ENCODE data around the gene PPP1CA. TPM values are rescaled to one million over a fixed set of nuclear protein-coding genes. Genes with fewer than 3 reads are reported as not detected.

The PPP1CA gene
- total RNA-seq, 1 donor from 2014 or later, result 137 TPM

DNA sequence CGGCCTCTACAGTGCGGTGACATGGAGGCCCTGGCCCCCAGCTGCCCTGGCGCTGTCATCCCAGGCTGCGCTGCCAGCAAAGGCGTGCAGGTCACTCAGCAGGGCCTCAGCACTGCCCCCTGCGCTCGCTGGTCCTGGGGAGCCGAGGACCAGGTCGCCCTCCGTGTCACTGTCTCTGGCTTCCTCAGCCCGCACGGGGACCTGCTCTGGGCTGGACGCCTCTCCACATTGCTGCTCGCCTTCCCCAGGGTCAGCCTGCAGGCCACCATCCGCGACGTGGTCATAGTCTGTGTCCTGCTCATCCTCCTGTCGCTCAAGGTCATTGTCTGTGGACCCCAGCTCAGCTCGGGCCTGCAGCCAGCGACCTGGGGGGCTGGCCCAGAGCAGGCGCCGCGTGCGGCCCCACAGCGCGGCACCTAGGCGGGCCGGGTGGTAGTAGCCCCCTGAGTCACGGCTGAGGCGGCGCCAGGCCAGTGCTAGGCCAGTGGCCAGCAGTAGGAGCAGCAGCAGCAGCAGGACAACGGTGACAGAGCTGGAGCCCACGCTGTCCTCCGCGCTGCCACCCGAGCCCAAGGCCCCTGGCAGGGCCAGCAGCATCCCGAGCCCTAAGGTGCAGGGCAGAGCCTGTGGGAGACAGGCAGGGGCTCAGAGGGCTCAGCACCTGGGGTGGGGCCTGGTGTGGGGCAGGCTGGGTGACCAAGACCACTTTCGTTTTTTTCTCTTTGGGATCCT lies 34.2 kb upstream of the PPP1CA start:
- TF ChIP-seq, protein P1, sequence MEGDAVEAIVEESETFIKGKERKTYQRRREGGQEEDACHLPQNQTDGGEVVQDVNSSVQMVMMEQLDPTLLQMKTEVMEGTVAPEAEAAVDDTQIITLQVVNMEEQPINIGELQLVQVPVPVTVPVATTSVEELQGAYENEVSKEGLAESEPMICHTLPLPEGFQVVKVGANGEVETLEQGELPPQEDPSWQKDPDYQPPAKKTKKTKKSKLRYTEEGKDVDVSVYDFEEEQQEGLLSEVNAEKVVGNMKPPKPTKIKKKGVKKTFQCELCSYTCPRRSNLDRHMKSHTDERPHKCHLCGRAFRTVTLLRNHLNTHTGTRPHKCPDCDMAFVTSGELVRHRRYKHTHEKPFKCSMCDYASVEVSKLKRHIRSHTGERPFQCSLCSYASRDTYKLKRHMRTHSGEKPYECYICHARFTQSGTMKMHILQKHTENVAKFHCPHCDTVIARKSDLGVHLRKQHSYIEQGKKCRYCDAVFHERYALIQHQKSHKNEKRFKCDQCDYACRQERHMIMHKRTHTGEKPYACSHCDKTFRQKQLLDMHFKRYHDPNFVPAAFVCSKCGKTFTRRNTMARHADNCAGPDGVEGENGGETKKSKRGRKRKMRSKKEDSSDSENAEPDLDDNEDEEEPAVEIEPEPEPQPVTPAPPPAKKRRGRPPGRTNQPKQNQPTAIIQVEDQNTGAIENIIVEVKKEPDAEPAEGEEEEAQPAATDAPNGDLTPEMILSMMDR (conservative IDR thresholded peaks at IDR 0.05), result no peak
- H3K4me1 Mint-ChIP-seq (ENCODE audit: unreplicated experiment), result no peaks in the 10 kb centered on the region
- no peaks in the 10 kb centered on the region for H3K9me3 Mint-ChIP-seq
- no peak overlapping the region for H3K27ac Mint-ChIP-seq
- H3K4me3 Mint-ChIP-seq, result no peak overlapping the region
- no peak for DNase-seq (ENCODE audit: extremely low spot score, unreplicated experiment)
- H3K27me3 Mint-ChIP-seq, result no peaks in the 10 kb centered on the region
- H3K36me3 Mint-ChIP-seq, result no peaks in the 10 kb centered on the region

DNA sequence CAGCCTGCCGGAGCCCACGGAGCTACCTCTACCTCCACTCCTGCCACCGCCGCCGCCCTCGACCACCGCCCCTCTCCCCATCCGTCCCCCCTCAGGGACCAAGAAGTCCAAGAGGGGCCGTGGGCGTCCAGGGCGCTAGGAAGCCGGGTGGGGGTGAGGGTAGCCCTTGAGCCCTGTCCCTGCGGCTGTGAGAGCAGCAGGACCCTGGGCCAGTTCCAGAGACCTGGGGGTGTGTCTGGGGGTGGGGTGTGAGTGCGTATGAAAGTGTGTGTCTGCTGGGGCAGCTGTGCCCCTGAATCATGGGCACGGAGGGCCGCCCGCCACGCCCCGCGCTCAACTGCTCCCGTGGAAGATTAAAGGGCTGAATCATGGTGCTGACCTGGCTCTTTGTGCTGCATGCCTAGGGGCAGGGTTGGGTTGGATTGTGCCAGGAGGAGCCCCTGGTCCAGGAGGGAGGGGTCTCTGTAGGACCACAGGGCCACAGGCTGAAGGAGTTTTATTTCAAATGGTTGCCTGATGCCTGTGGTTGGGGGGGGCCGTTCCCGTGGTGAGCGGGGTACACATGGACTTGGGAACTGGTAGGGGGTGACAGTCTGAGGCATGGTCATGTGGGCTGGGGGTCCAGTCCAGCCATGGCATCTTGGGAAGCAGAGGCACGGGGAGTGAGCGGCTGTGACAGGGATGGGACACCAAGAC lies 33.5 kb upstream of the PPP1CA start:
- H3K27ac Mint-ChIP-seq, result no peak overlapping the region

DNA sequence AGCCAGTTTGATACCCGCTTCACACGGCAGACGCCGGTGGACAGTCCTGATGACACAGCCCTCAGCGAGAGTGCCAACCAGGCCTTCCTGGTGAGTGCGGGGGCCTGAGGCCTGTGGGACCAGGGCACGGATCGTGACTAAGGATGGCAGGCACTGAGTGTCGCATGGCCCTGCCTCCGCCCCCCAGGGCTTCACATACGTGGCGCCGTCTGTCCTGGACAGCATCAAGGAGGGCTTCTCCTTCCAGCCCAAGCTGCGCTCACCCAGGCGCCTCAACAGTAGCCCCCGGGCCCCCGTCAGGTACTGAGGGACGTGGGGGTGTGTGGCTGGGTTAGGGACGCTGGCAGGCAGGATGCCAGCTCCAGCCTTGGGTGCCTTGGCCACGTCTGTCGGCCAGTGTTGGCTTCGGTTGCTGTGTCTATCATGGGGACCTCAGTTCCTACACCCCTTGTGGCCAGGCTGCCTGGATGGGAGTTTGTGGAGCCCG lies 32.8 kb upstream of the PPP1CA start:
- H3K27ac Mint-ChIP-seq, result no peak overlapping the region
- H3K27me3 Mint-ChIP-seq, result no peaks in the 10 kb centered on the region
- H3K4me1 Mint-ChIP-seq (ENCODE audit: unreplicated experiment), result no peaks in the 10 kb centered on the region
- H3K36me3 Mint-ChIP-seq, result no peaks in the 10 kb centered on the region
- no peak for DNase-seq (ENCODE audit: extremely low spot score, unreplicated experiment)
- no peaks in the 10 kb centered on the region for H3K9me3 Mint-ChIP-seq
- no peak overlapping the region for H3K4me3 Mint-ChIP-seq
- TF ChIP-seq, protein P1 (conservative IDR thresholded peaks at IDR 0.05), result no peak

More for the DNA sequence above, 33.5 kb upstream of the PPP1CA start:
- no peaks in the 10 kb centered on the region for H3K4me1 Mint-ChIP-seq (ENCODE audit: unreplicated experiment)
- H3K4me3 Mint-ChIP-seq, result no peak overlapping the region
- no peak for DNase-seq (ENCODE audit: extremely low spot score, unreplicated experiment)
- no peaks in the 10 kb centered on the region for H3K9me3 Mint-ChIP-seq
- H3K27me3 Mint-ChIP-seq, result no peaks in the 10 kb centered on the region
- no peaks in the 10 kb centered on the region for H3K36me3 Mint-ChIP-seq
- TF ChIP-seq, protein P1 (conservative IDR thresholded peaks at IDR 0.05), result no peak

DNA sequence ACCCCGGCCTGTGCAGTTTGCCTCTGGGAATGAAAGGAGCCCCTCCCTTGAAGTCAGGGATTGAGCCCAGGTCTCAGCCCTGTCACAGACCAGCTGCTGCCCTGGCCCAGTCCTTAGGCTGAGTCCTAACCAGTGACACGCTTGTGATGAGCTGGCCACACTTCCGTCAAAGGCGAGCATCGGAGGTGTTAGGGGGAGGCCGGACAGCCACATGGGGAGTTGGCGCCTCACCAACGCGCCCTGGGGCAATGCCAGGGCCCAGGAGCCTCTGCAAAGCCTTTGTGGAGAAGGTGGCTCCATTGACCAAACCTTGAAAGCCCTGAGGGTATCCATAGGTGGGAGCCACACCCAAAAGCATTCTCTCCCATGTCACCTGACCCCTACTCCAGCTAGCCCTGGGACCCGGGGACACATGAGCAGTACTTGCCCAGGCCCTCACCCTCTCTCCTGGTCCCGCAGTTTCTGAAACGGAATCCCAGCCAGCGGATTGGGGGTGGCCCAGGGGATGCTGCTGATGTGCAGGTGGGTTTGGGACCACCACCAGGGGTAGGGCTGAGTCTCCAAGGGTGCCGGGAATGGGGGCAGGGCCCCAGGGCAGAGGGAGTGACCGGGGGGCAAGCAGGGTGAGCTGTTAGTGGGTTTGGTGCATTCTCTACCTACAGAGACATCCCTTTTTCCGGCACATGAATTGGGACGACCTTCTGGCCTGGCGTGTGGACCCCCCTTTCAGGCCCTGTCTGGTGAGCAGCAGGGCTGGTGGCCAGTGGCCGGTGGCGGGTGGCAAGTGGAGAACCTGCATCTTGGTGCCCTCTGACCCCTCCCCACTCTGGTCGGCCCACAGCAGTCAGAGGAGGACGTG lies 32.1 kb upstream of the PPP1CA start:
- TF ChIP-seq, protein P1 (conservative IDR thresholded peaks at IDR 0.05), result no peak
- H3K4me1 Mint-ChIP-seq (ENCODE audit: unreplicated experiment), result no peaks in the 10 kb centered on the region
- no peak for DNase-seq (ENCODE audit: extremely low spot score, unreplicated experiment)
- H3K36me3 Mint-ChIP-seq, result no peaks in the 10 kb centered on the region
- H3K27me3 Mint-ChIP-seq, result no peaks in the 10 kb centered on the region
- no peak overlapping the region for H3K27ac Mint-ChIP-seq
- H3K4me3 Mint-ChIP-seq, result no peak overlapping the region
- H3K9me3 Mint-ChIP-seq, result no peaks in the 10 kb centered on the region

DNA sequence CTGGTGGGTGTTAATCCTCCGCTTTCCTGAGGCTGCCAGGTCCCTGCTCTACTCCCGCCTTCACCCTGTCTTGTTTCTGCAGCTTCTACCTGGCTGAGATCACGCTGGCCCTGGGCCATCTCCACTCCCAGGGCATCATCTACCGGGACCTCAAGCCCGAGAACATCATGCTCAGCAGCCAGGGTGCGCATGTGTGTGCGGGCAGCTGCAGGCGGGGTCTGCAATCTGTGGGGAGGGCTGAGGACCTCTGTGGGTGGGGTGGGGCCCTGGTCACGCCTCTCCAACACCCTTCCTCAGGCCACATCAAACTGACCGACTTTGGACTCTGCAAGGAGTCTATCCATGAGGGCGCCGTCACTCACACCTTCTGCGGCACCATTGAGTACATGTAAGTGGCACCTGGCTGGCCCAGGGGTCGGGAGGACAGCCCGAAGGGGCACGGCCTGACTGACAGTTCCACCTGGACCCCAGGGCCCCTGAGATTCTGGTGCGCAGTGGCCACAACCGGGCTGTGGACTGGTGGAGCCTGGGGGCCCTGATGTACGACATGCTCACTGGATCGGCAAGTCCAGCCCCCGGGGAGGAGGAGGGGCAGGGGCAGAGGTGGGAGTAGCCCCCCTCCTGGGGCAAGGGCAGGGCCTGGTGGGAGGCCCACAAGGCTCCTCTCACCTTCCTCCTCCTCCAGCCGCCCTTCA lies 31.1 kb upstream of the PPP1CA start:
- no peak overlapping the region for H3K27ac Mint-ChIP-seq
- no peak overlapping the region for H3K4me3 Mint-ChIP-seq
- no peaks in the 10 kb centered on the region for H3K36me3 Mint-ChIP-seq
- H3K27me3 Mint-ChIP-seq, result no peaks in the 10 kb centered on the region
- no peak for DNase-seq (ENCODE audit: extremely low spot score, unreplicated experiment)
- peaks cover 5% of the 10 kb centered on the region for H3K4me1 Mint-ChIP-seq (ENCODE audit: unreplicated experiment)
- H3K9me3 Mint-ChIP-seq, result no peaks in the 10 kb centered on the region
- TF ChIP-seq, protein P1 (conservative IDR thresholded peaks at IDR 0.05), result no peak
